ENCODE measurements around the gene S100PBP.

- TF ChIP-seq CTCF (IDR thresholded peaks at IDR 0.05) (no peak), POLR2A (IDR thresholded peaks at IDR 0.05) (no peak)
Observed at GRCh38 chr1:32906654-32907053, 89.2 kb downstream of the S100PBP start.
